ENCODE measurements around the gene OSBP2. TPM values are rescaled to one million over a fixed set of nuclear protein-coding genes. Genes with fewer than 3 reads are reported as not detected.

OSBP2 gene
- total and polyA plus RNA-seq, 2 of the 13 experiments (the other 11 are each of a cell fraction or from before 2014, with no cell fraction given): 5.0 to 7.7 TPM

DNA sequence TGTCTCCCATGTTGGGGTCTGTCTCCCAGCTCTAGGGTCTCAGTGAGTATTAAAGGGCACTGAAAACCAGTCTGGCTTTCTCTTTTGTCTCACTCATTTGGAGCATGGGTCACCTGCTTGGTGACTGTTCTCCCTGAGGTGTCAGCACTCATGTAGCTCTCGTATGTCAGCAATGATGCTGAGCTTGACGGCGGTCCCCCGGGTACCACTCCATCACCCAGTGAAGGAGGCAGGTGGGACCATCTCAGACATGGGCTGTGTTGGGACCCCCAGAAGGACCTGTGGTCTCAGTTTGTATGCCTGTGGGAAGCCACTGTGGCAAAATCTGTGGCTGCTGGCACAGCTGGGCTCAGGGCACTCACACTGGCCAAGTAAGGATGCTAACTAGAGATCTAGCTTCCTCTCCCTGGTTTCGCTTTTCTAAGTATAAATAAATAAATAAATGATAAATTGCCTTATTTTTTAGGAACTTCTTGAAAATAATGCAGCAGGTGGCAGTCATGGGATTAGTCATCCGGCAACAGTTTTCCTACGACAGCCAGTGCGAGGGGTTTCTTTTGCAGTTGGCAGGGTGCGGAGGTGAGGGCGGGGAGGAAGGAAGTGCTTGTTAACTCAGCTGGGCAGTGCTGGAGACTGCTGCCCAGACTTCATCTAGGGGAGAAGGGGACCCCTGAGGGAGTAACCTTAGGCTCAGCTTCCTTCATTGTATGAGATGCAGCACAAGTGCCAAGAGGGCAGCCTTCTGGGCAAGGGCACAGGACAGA is 48.8 kb downstream of the OSBP2 start:
- no peaks in the 10 kb centered on the region for H3K4me1 ChIP-seq (ENCODE audit: insufficient read depth, low read length)
- intact Hi-C loops (cut with micrococcal nuclease; ENCODE audit: unreplicated experiment) (no loop called here), in situ Hi-C loops (cut with HindIII; ENCODE audit: extremely low pct_ligation_motif_present, low pct_unique_long_range_greater_than_20kb) (no loop called here)
- no peaks in the 10 kb centered on the region for H4K20me1 ChIP-seq (ENCODE audit: insufficient read depth, low read length)
- H3K27ac ChIP-seq (ENCODE audit: extremely low read length, insufficient read depth, low read length): no peak overlapping the region
- no peak overlapping the region for H3K9ac ChIP-seq (ENCODE audit: insufficient read depth, low read depth, low read length)
- no peak for ATAC-seq
- no peaks in the 10 kb centered on the region; a peak in 1 of 5 replicates for H3K27me3 ChIP-seq (ENCODE audit: control insufficient read depth in 1 of 2, insufficient read depth in 2 of 2, low read length in 2 of 2)
- no peaks in the 10 kb centered on the region for H3K9me3 ChIP-seq (ENCODE audit: low read length)
- FAIRE-seq: no peak
- ChIA-PET CTCF (ENCODE audit: low intra/inter-chr PET ratio, low total read pairs) (no interaction called here), POLR2A (no interaction called here)
- DNase-seq (ENCODE audit: low spot score): no peak
- 62% methylated on average over 7 of the region's 10 CpGs for WGBS (ENCODE audit: low lambda C conversion rate)
- H3K36me3 ChIP-seq (replicated peaks in 1 of 2; ENCODE audit: control insufficient read depth in 1 of 2, insufficient read depth in 2 of 2, low read length in 2 of 2): no peaks in the 10 kb centered on the region
- no peak for TF ChIP-seq EP300 (IDR thresholded peaks at IDR 0.05; ENCODE audit: low read depth in 2 of 2, low read length in 2 of 2)
- no peak for TF ChIP-seq EP300 (CRISPR knock-in tag; IDR thresholded peaks at IDR 0.05; ENCODE audit: borderline replicate concordance)
- TF ChIP-seq ZNF775 (CRISPR knock-in tag; IDR thresholded peaks at IDR 0.05; ENCODE audit: borderline replicate concordance): no peak
- TF ChIP-seq KDM2A (CRISPR knock-in tag; IDR thresholded peaks at IDR 0.05; ENCODE audit: borderline replicate concordance, low read depth): no peak
- no peak for TF ChIP-seq ZNF891 (CRISPR knock-in tag; IDR thresholded peaks at IDR 0.05)
- H2AFZ ChIP-seq (ENCODE audit: low read length): no peak overlapping the region
- H3K4me3 ChIP-seq (replicated peaks in 1 of 3; ENCODE audit: insufficient read depth in 1 of 3, low read depth in 2 of 3, low read length in 3 of 3): no peak overlapping the region
- no TSS peak for BruUV-seq (replicated peaks)
- H3K4me2 ChIP-seq (ENCODE audit: low read depth, low read length): no peak overlapping the region
- H3K79me2 ChIP-seq (ENCODE audit: insufficient read depth, low read length): no peaks in the 10 kb centered on the region

DNA sequence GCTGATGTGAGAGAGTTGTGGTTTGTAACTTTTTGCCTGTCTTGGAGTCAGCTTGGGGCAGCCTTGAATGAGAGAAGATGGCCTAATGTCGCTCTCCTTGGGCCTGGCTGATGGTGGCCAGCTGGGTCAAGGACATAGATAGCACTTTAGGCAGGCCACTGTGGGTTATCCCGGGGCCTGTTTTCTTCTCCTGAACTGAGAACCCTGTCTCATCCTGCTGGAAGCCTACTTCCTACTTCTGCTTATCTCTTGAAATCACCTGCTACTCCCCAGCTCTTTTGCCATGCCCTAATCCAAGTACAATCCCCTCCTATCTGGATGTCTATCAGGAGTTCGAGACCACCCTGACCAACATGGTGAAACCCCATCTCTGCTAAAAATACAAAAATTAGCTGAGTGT is 49.5 kb downstream of the OSBP2 start:
- Histone ChIP-seq H3K27ac (ENCODE audit: extremely low read length, insufficient read depth, low read length) (no peak overlapping the region), H3K9me3 (ENCODE audit: low read length) (no peaks in the 10 kb centered on the region), H3K36me3 (replicated peaks in 1 of 2; ENCODE audit: control insufficient read depth in 1 of 2, insufficient read depth in 2 of 2, low read length in 2 of 2) (no peaks in the 10 kb centered on the region), H3K27me3 (ENCODE audit: control insufficient read depth in 1 of 2, insufficient read depth in 2 of 2, low read length in 2 of 2) (no peaks in the 10 kb centered on the region; a peak in 1 of 5 replicates), H4K20me1 (ENCODE audit: insufficient read depth, low read length) (no peaks in the 10 kb centered on the region), H3K4me1 (ENCODE audit: insufficient read depth, low read length) (no peaks in the 10 kb centered on the region), H3K4me2 (ENCODE audit: low read depth, low read length) (no peak overlapping the region), H3K9ac (ENCODE audit: insufficient read depth, low read depth, low read length) (no peak overlapping the region), H2AFZ (ENCODE audit: low read length) (no peak overlapping the region), H3K79me2 (ENCODE audit: insufficient read depth, low read length) (no peaks in the 10 kb centered on the region), H3K4me3 (replicated peaks in 1 of 3; ENCODE audit: insufficient read depth in 1 of 3, low read depth in 2 of 3, low read length in 3 of 3) (no peak overlapping the region)
- 13% methylated on average over 3 of the region's 3 CpGs for WGBS (ENCODE audit: low lambda C conversion rate)
- FAIRE-seq (no peak), DNase-seq (ENCODE audit: low spot score) (no peak), ATAC-seq (no peak)
- CTCF ChIA-PET (ENCODE audit: low intra/inter-chr PET ratio, low total read pairs): no interaction called here
- in situ Hi-C loops (cut with HindIII; ENCODE audit: extremely low pct_ligation_motif_present, low pct_unique_long_range_greater_than_20kb): no loop called here
- intact Hi-C loops (cut with micrococcal nuclease; ENCODE audit: unreplicated experiment): no loop called here
- BruUV-seq (replicated peaks): no TSS peak
- POLR2A ChIA-PET: no interaction called here
- TF ChIP-seq POLR2AphosphoS5 (IDR thresholded peaks at IDR 0.05; ENCODE audit: low read depth, low read length) (no peak), ESRRA (CRISPR knock-in tag; IDR thresholded peaks at IDR 0.05; ENCODE audit: low read depth) (no peak), RARA (CRISPR knock-in tag; IDR thresholded peaks at IDR 0.05) (no peak), HNRNPUL1 (IDR thresholded peaks at IDR 0.05; ENCODE audit: low read depth, low read length) (no peak), CREM (IDR thresholded peaks at IDR 0.05) (no peak), CREM (CRISPR knock-in tag; IDR thresholded peaks at IDR 0.05) (no peak)
- TF ChIP-seq, protein P1, sequence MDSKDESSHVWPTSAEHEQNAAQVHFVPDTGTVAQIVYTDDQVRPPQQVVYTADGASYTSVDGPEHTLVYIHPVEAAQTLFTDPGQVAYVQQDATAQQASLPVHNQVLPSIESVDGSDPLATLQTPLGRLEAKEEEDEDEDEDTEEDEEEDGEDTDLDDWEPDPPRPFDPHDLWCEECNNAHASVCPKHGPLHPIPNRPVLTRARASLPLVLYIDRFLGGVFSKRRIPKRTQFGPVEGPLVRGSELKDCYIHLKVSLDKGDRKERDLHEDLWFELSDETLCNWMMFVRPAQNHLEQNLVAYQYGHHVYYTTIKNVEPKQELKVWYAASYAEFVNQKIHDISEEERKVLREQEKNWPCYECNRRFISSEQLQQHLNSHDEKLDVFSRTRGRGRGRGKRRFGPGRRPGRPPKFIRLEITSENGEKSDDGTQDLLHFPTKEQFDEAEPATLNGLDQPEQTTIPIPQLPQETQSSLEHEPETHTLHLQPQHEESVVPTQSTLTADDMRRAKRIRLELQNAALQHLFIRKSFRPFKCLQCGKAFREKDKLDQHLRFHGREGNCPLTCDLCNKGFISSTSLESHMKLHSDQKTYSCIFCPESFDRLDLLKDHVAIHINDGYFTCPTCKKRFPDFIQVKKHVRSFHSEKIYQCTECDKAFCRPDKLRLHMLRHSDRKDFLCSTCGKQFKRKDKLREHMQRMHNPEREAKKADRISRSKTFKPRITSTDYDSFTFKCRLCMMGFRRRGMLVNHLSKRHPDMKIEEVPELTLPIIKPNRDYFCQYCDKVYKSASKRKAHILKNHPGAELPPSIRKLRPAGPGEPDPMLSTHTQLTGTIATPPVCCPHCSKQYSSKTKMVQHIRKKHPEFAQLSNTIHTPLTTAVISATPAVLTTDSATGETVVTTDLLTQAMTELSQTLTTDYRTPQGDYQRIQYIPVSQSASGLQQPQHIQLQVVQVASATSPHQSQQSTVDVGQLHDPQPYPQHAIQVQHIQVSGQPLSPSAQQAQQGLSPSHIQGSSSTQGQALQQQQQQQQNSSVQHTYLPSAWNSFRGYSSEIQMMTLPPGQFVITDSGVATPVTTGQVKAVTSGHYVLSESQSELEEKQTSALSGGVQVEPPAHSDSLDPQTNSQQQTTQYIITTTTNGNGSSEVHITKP (CRISPR knock-in tag; IDR thresholded peaks at IDR 0.05; ENCODE audit: low read depth): no peak
- TF ChIP-seq, protein P2, sequence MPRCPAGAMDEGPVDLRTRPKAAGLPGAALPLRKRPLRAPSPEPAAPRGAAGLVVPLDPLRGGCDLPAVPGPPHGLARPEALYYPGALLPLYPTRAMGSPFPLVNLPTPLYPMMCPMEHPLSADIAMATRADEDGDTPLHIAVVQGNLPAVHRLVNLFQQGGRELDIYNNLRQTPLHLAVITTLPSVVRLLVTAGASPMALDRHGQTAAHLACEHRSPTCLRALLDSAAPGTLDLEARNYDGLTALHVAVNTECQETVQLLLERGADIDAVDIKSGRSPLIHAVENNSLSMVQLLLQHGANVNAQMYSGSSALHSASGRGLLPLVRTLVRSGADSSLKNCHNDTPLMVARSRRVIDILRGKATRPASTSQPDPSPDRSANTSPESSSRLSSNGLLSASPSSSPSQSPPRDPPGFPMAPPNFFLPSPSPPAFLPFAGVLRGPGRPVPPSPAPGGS (CRISPR knock-in tag; IDR thresholded peaks at IDR 0.05): no peak
